ENCODE data around the gene ZDHHC11.

Gene ZDHHC11

DNA sequence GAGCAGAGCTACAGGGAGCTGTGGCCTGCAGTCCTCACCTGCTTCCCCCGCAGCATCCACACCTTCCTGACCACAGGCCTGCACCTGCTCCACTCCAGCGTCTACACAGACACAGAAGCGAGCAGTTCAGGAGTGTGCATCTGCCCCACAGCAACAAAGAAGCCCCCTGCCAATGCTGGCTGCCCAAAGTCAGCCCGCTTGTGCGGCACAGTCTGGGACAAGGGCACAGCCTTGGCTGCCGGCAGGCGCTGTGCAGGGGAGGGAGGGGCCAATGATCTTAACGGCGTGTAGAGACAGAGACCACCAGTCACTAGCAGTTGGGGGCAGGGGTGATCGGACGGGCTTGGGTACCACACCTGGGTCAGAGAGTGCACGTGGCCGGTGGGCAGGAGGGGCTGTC, 35.2 kb upstream of the ZDHHC11 start:
- Histone ChIP-seq H3K4me1 (ENCODE audit: control insufficient read depth, low read depth, low read length) (no peaks in the 10 kb centered on the region), H2BK5ac (ENCODE audit: low read length) (no peak overlapping the region), H3K4me2 (ENCODE audit: low read length) (no peak overlapping the region), H3K56ac (ENCODE audit: low read length) (no peak overlapping the region), H3K79me1 (ENCODE audit: low read length) (peaks cover 47% of the 10 kb centered on the region), H3K4ac (ENCODE audit: low read depth, low read length) (no peak overlapping the region), H3K4me3 (ENCODE audit: low read length) (no peak overlapping the region), H3K79me2 (ENCODE audit: control insufficient read depth, insufficient read depth, low read length) (peaks cover 70% of the 10 kb centered on the region), H4K8ac (ENCODE audit: low read depth, low read length) (no peak overlapping the region), H3K23ac (ENCODE audit: low read length) (no peak overlapping the region), H3K18ac (ENCODE audit: low read length) (no peak overlapping the region), H2AK5ac (ENCODE audit: low read length) (no peak overlapping the region), H4K5ac (ENCODE audit: low read length) (no peak overlapping the region), H3K27me3 (ENCODE audit: insufficient read depth, low read length, poor library complexity) (no peaks in the 10 kb centered on the region), H2BK15ac (replicated peaks; ENCODE audit: low read depth) (no peak overlapping the region), H3K9ac (ENCODE audit: low read length) (no peak overlapping the region), H3K36me3 (ENCODE audit: control insufficient read depth, insufficient read depth, low read length) (peaks cover 47% of the 10 kb centered on the region), H3K27ac (ENCODE audit: low read depth, low read length) (no peak overlapping the region), H2BK120ac (ENCODE audit: low read depth, low read length) (no peak overlapping the region)
- no peak for DNase-seq
- no CpG with 5 or more reads among the region's 13 CpGs for WGBS (ENCODE audit: extremely low coverage, insufficient coverage, low lambda C conversion rate)

GRCh38 chr5:885529-885928, 34.7 kb upstream of the ZDHHC11 start:
- Histone ChIP-seq H4K5ac (ENCODE audit: low read length) (no peak overlapping the region), H3K36me3 (ENCODE audit: control insufficient read depth, insufficient read depth, low read length) (peaks cover 47% of the 10 kb centered on the region), H2BK5ac (ENCODE audit: low read length) (no peak overlapping the region), H3K56ac (ENCODE audit: low read length) (no peak overlapping the region), H3K4me3 (ENCODE audit: low read length) (no peak overlapping the region), H3K27ac (ENCODE audit: low read depth, low read length) (no peak overlapping the region), H3K79me2 (ENCODE audit: control insufficient read depth, insufficient read depth, low read length) (peaks cover 65% of the 10 kb centered on the region), H3K9ac (ENCODE audit: low read length) (no peak overlapping the region), H3K4ac (ENCODE audit: low read depth, low read length) (no peak overlapping the region), H2BK15ac (replicated peaks; ENCODE audit: low read depth) (no peak overlapping the region), H4K8ac (ENCODE audit: low read depth, low read length) (no peak overlapping the region), H3K4me2 (ENCODE audit: low read length) (no peak overlapping the region), H3K23ac (ENCODE audit: low read length) (no peak overlapping the region), H3K18ac (ENCODE audit: low read length) (no peak overlapping the region), H3K27me3 (ENCODE audit: insufficient read depth, low read length, poor library complexity) (no peaks in the 10 kb centered on the region), H3K79me1 (ENCODE audit: low read length) (peaks cover 44% of the 10 kb centered on the region), H2BK120ac (ENCODE audit: low read depth, low read length) (no peak overlapping the region), H2AK5ac (ENCODE audit: low read length) (no peak overlapping the region), H3K4me1 (ENCODE audit: control insufficient read depth, low read depth, low read length) (no peaks in the 10 kb centered on the region)
- DNase-seq = no peak
- no CpG with 5 or more reads among the region's 13 CpGs for WGBS (ENCODE audit: extremely low coverage, insufficient coverage, low lambda C conversion rate)

GRCh38 chr5:885127-885442, 34.3 kb upstream of the ZDHHC11 start:
- H4K8ac ChIP-seq (ENCODE audit: low read depth, low read length) = no peak overlapping the region
- H3K56ac ChIP-seq (ENCODE audit: low read length) = no peak overlapping the region
- no peak overlapping the region for H3K4me2 ChIP-seq (ENCODE audit: low read length)
- H2AK5ac ChIP-seq (ENCODE audit: low read length) = no peak overlapping the region
- H3K18ac ChIP-seq (ENCODE audit: low read length) = no peak overlapping the region
- no peak overlapping the region for H3K4me3 ChIP-seq (ENCODE audit: low read length)
- peaks cover 60% of the 10 kb centered on the region for H3K79me2 ChIP-seq (ENCODE audit: control insufficient read depth, insufficient read depth, low read length)
- H2BK120ac ChIP-seq (ENCODE audit: low read depth, low read length) = no peak overlapping the region
- no peaks in the 10 kb centered on the region for H3K4me1 ChIP-seq (ENCODE audit: control insufficient read depth, low read depth, low read length)
- no peak overlapping the region for H3K9ac ChIP-seq (ENCODE audit: low read length)
- H3K79me1 ChIP-seq (ENCODE audit: low read length) = peaks cover 40% of the 10 kb centered on the region
- no peak overlapping the region for H2BK15ac ChIP-seq (replicated peaks; ENCODE audit: low read depth)
- H3K27ac ChIP-seq (ENCODE audit: low read depth, low read length) = no peak overlapping the region
- H3K4ac ChIP-seq (ENCODE audit: low read depth, low read length) = no peak overlapping the region
- H3K36me3 ChIP-seq (ENCODE audit: control insufficient read depth, insufficient read depth, low read length) = peaks cover 45% of the 10 kb centered on the region
- DNase-seq = no peak
- no peaks in the 10 kb centered on the region for H3K27me3 ChIP-seq (ENCODE audit: insufficient read depth, low read length, poor library complexity)
- no peak overlapping the region for H2BK5ac ChIP-seq (ENCODE audit: low read length)
- no peak overlapping the region for H4K5ac ChIP-seq (ENCODE audit: low read length)
- H3K23ac ChIP-seq (ENCODE audit: low read length) = no peak overlapping the region
- no CpG with 5 or more reads among the region's 18 CpGs for WGBS (ENCODE audit: extremely low coverage, insufficient coverage, low lambda C conversion rate)

DNA sequence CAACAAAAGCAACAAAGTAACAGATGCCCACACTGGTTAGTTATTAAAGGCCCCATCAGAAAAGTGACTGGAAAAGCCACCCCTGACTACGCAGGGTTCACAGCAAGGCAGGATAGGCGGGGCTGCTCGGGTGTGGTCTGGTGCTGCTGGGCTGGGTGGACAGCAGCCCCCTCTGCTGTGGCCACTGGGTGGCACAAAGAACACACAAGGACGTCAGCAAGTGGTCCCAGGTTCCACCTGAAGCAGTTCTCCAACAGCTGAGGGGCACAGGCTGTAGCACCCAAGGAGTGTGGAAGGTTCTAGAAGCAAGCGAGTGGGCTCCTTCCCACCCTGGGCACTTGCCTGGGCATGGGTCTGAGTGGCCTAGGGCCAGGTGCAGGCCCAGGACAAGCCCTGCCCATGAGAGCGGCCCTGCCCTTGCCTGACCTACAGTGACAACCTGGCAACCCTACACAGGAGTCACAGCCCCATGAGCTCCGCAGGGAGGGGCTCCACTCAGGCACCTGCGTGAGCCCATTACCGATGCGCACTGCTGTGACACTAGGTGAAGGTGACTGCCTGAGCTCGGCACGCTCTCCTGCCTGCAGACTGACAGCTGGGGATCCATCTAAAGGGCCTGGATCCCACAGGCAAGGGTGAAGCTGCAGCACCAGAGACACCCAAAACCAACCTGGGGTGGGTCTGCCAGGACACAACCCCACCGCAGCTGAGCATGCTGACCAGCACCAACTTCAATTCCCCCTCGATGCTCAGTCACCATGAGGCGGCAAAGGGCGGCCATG, 33.8 kb upstream of the ZDHHC11 start:
- H3K56ac ChIP-seq (ENCODE audit: low read length) = no peak overlapping the region
- no peak overlapping the region for H2BK5ac ChIP-seq (ENCODE audit: low read length)
- H3K4me3 ChIP-seq (ENCODE audit: low read length) = no peak overlapping the region
- no peak overlapping the region for H2BK15ac ChIP-seq (replicated peaks; ENCODE audit: low read depth)
- H3K9ac ChIP-seq (ENCODE audit: low read length) = no peak overlapping the region
- WGBS (ENCODE audit: extremely low coverage, insufficient coverage, low lambda C conversion rate) = no CpG with 5 or more reads among the region's 16 CpGs
- no peak overlapping the region for H4K5ac ChIP-seq (ENCODE audit: low read length)
- no peak overlapping the region for H2AK5ac ChIP-seq (ENCODE audit: low read length)
- no peak overlapping the region for H4K8ac ChIP-seq (ENCODE audit: low read depth, low read length)
- peaks cover 40% of the 10 kb centered on the region for H3K79me1 ChIP-seq (ENCODE audit: low read length)
- no peak overlapping the region for H3K27ac ChIP-seq (ENCODE audit: low read depth, low read length)
- peaks cover 58% of the 10 kb centered on the region for H3K79me2 ChIP-seq (ENCODE audit: control insufficient read depth, insufficient read depth, low read length)
- no peaks in the 10 kb centered on the region for H3K4me1 ChIP-seq (ENCODE audit: control insufficient read depth, low read depth, low read length)
- DNase-seq = no peak
- no peak overlapping the region for H3K4ac ChIP-seq (ENCODE audit: low read depth, low read length)
- H3K4me2 ChIP-seq (ENCODE audit: low read length) = no peak overlapping the region
- no peak overlapping the region for H3K23ac ChIP-seq (ENCODE audit: low read length)
- no peak overlapping the region for H2BK120ac ChIP-seq (ENCODE audit: low read depth, low read length)
- H3K18ac ChIP-seq (ENCODE audit: low read length) = no peak overlapping the region
- H3K36me3 ChIP-seq (ENCODE audit: control insufficient read depth, insufficient read depth, low read length) = peaks cover 45% of the 10 kb centered on the region
- H3K27me3 ChIP-seq (ENCODE audit: insufficient read depth, low read length, poor library complexity) = no peaks in the 10 kb centered on the region

- Histone ChIP-seq H3K79me2 (ENCODE audit: control insufficient read depth, insufficient read depth, low read length) (peaks cover 54% of the 10 kb centered on the region), H3K23ac (ENCODE audit: low read length) (no peak overlapping the region), H3K56ac (ENCODE audit: low read length) (no peak overlapping the region), H3K79me1 (ENCODE audit: low read length) (peaks cover 36% of the 10 kb centered on the region), H3K4me1 (ENCODE audit: control insufficient read depth, low read depth, low read length) (no peaks in the 10 kb centered on the region), H3K18ac (ENCODE audit: low read length) (no peak overlapping the region), H3K27me3 (ENCODE audit: insufficient read depth, low read length, poor library complexity) (no peaks in the 10 kb centered on the region), H2BK5ac (ENCODE audit: low read length) (no peak overlapping the region), H2BK15ac (replicated peaks; ENCODE audit: low read depth) (no peak overlapping the region), H2AK5ac (ENCODE audit: low read length) (no peak overlapping the region), H3K9ac (ENCODE audit: low read length) (no peak overlapping the region), H4K8ac (ENCODE audit: low read depth, low read length) (no peak overlapping the region), H3K27ac (ENCODE audit: low read depth, low read length) (no peak overlapping the region), H3K4me2 (ENCODE audit: low read length) (no peak overlapping the region), H3K4me3 (ENCODE audit: low read length) (no peak overlapping the region), H3K36me3 (ENCODE audit: control insufficient read depth, insufficient read depth, low read length) (peaks cover 43% of the 10 kb centered on the region), H4K5ac (ENCODE audit: low read length) (no peak overlapping the region), H3K4ac (ENCODE audit: low read depth, low read length) (no peak overlapping the region), H2BK120ac (ENCODE audit: low read depth, low read length) (no peak overlapping the region)
- no peak for DNase-seq
- WGBS (ENCODE audit: extremely low coverage, insufficient coverage, low lambda C conversion rate) = no CpG with 5 or more reads among the region's 29 CpGs
Observed at GRCh38 chr5:883475-884181, 32.8 kb upstream of the ZDHHC11 start.

Measured in mesendoderm (in vitro differentiated cells).